ENCODE measurements around the gene YTHDF1.

YTHDF1 gene

GRCh38 chr20:63247671-63248228 is 31.8 kb upstream of the YTHDF1 start:
- DNase-seq, result no peak

GRCh38 chr20:63246490-63247288 is 30.8 kb upstream of the YTHDF1 start:
- no peak for DNase-seq

- DNase-seq, result no peak
Measured at GRCh38 chr20:63244468-63244867, 28.5 kb upstream of the YTHDF1 start.

GRCh38 chr20:63243604-63244247 is 27.8 kb upstream of the YTHDF1 start:
- DNase-seq, result no peak

- no peak for DNase-seq
Measured at GRCh38 chr20:63242736-63243135, 26.8 kb upstream of the YTHDF1 start.

GRCh38 chr20:63241272-63241671 is 25.3 kb upstream of the YTHDF1 start:
- DNase-seq, result no peak

- no peak for DNase-seq
Measured at GRCh38 chr20:63240004-63240403, 24.1 kb upstream of the YTHDF1 start.

- DNase-seq, result no peak
Measured at GRCh38 chr20:63239431-63239830, 23.5 kb upstream of the YTHDF1 start.

- peak; percentile 81 for DNase-seq
Measured at GRCh38 chr20:63238514-63239125, 22.7 kb upstream of the YTHDF1 start.

GRCh38 chr20:63238031-63238430 is 22.1 kb upstream of the YTHDF1 start:
- DNase-seq, result no peak

GRCh38 chr20:63236116-63236837 is 20.3 kb upstream of the YTHDF1 start:
- no peak for DNase-seq

GRCh38 chr20:63235399-63235983 is 19.6 kb upstream of the YTHDF1 start, which contains the start of gene BIRC7:
Gene BIRC7, plus strand, starts transcription at chr20:63235905. Its CDS starts 192 bp downstream, at chr20:63236097.
- DNase-seq, result no peak

GRCh38 chr20:63234693-63235398 is 18.9 kb upstream of the YTHDF1 start:
- DNase-seq, result peak; percentile 86

- no peak for DNase-seq
Measured at GRCh38 chr20:63233924-63234323, 18.0 kb upstream of the YTHDF1 start.

- no peak for DNase-seq
Measured at GRCh38 chr20:63233061-63233344, 17.1 kb upstream of the YTHDF1 start.

- no peak for DNase-seq
Measured at GRCh38 chr20:63232235-63233060, 16.5 kb upstream of the YTHDF1 start.

GRCh38 chr20:63230800-63231268 is 14.9 kb upstream of the YTHDF1 start:
- no peak for DNase-seq

- DNase-seq, result no peak
Measured at GRCh38 chr20:63228806-63229205, 12.9 kb upstream of the YTHDF1 start.

- no peak for DNase-seq
Measured at GRCh38 chr20:63227260-63227659, 11.3 kb upstream of the YTHDF1 start.

- no peak for DNase-seq
Measured at GRCh38 chr20:63226042-63226943, 10.4 kb upstream of the YTHDF1 start.
